CD4-positive, alpha-beta T cell treated with Interleukin-17A for 1 hour (primary cell): ENCODE data around the gene LGALS7.
"Not testable (repeated sequence)": the region's sequence is repeated elsewhere in the genome, so short reads cannot be mapped to it uniquely, and the experiment has no call there.

Source experiments
- DNase-seq: peaks from one replicate; pipeline ENCODE4 v3.0.0-alpha.2; 2020

LGALS7 gene

DNA sequence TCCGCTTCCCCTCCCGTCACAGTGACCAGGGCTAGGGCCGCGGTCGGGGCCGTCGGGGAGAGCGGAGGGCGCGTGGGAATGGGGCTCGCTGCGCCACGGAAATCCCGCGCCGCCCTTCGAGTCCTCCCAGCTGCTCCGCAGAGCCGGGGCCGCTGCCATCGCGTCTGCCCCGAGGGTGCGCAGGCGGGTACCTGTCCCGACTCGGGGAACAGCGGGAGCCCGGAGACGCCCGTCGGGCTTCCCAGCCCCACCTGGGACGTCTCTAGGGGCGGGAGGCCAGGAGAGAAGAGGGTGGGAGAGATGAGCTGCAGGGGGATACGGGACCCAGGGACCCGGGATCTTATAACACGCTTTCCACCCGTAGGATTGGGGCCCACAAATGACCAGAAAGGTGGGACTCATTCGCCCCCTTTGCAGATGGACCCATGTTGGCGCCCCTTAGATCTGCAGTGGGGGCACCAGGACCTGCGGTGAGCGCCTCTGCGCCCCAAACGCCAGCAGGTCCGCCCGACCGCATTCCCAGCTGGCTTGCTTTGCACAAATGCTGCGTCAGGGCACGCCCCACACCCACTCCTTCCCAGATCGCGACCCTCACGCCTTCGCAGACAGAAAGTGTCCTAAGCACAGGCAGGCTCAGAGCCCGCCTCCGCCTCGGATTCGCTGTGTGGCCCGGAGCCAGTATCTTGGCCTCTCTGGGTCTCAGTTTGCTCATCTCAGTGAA is 2.9 kb downstream of the LGALS7 start:
- DNase-seq, result not testable (repeated sequence)

DNA sequence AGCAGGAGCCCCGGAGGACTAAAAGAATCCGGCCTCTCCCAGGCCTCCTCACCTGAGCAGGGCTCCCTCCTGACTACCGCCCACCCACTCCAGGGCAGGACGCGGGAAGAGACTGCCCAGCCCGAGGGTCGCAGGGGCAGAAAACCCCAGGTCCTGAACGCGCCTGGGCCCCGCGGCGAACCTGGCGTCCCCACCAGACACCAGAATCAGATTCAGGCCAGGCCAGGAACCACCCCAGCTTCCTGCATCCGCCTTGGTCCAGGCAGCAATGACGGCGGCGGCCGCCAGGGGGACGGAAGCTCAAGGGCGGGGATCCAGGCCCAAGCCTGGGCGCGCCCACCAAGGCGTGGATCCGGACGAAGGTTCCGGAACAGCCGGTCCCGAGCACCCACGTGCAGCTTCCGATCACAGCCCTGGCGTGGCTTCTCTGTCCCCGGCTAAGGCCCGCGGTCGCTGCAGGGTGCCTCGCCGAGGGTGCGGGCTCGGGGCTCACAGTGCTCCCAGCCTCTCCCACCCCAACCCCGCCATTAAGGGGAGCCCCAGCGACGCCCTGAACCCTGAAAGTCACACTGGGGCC is 3.6 kb downstream of the LGALS7 start:
- DNase-seq, result peak; percentile 89

DNA sequence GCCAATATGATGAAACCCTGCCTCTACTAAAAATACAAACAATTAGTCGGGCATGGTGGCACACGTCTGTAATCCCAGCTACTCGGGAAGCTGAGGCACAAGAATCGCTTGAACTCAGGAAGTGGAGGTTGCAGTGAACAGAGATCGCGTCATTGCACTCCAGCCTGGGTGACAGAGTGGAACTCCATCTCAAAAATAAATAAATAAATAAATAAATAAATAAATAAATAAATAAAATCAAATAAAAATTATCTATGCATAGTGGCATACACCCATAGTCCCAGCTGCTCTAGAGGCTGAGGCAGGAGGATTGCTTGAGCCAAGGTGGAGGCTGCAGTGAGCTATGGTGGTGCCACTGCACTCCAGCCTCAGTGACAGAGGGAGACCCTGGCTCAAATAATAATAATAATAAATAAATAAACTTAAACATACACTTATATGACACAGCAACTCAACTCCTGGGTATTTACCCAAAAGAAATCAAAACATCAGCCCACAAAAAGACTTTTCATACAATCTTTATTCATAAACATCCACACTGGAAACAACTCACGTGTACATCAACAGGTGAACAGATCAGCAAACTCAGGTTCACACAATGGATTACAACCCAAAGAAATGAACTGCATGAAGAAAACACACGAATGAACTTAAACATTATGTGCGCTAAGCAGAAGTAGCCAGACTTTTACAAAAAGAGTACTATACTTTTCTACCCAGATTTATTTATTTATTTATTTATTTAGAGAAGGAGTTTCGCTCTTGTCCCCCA is 6.9 kb downstream of the LGALS7 start:
- DNase-seq, result no peak

DNA sequence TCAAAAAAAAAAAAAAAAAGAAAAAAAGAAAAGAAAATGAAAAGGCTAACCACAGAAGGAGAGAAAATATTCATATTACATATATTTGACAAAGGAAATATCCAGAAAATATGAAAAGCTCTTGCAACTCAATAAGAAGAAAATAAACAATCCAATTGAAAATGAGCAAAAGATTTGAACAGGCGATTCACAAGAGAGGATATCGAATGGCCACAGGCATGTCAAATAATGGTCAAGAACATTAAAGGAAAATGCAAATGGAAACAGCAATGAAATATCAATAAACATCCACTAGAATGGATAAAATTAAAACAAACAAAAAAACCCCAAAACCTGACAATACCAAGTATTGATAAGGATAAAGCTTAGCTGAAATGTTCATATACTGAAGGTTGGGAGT is 8.1 kb downstream of the LGALS7 start:
- no peak for DNase-seq

DNA sequence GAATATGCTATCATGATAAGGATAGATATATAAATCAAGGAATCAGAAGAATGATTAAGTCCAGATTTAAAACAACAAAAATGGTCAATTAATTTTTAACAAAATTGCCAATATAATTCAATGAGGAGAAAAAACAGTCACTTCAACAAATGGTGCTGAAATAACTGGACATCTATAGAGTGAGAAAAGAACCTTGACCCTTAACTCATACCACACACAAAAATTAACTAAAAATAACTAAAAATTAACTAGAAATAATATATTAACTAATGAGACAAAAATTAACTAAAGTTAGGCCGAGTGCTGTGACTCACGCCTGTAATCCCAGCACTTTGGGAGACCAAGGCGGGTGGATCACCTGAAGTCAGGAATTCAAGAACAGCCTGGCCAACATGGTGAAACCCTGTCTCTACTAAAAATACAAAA is 9.5 kb downstream of the LGALS7 start:
- DNase-seq, result no peak

DNA sequence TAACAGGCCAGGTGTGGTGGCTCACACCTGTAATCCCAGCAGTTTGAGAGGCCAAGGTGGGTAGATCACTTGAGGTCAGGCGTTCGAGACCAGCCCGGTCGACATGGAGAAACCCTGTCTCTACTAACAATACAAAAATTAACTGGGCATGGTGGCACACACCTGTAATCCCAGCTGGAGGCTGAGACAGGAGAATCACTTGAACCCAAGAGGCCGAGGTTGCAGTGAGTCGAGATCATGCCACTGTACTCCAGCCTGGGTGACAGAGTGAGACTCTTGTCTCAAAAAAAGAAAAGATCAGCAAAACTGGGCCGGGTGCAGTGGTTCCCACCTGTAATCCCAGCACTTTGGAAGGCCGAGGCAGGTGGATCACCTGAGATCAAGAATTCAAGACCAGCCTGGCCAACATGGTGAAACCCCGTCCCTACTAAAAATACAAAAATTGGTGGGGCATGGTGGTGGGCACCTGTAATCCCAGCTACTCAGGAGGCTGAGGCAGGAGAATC is 11.4 kb downstream of the LGALS7 start:
- not testable (repeated sequence) for DNase-seq

DNA sequence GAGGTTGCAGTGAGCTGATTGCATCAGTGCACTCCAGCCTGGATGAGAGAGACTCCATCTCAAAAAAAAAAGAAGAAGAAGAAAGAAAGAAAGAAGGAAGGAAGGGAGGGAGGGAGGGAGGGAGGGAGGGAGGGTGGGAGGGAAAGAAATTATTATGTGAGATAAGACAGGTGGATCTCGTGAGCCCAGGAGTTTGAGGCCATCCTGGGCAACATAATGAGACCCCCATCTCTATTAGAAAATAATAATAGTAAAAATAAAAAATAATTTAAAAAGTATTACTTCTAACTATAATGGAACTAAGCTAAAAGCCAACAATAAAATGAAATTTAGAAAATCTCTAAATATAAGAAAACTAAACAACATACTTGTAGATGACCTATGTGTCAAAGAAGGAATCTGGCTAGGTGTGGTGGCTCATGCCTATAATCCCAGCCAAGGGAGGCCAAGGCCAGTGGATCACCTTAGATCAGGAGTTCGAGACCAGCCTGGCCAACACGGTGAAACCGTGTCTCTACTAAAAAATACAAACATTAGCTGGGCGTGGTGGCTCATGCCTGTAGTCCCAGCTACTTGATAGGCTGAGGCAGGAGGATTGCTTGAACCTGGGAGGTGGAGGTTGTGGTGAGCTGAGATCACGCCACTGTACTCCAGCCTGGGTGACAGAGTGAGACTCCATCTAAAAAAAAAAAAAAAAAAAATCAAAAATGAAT is 12.4 kb downstream of the LGALS7 start:
- not testable (repeated sequence) for DNase-seq

DNA sequence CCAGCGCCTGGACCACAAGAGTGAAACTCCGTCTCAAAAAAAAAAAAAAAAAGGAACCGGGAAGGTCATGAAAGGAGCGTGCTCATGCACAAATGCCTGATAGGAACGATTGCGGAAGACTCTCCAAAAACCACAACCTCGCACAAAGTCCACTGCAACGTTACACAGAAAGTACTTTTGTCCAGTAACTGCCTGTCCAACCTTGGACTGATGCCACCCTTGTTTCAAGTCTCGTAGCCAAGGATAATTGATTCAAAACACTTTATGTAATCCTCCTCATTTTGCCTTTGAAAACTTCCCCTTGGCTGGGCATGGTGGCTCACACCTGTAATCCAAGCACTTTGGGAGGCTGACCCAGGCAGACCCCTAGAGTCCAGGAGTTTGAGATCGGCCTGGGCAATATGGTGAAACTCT is 13.7 kb downstream of the LGALS7 start:
- DNase-seq, result no peak

DNA sequence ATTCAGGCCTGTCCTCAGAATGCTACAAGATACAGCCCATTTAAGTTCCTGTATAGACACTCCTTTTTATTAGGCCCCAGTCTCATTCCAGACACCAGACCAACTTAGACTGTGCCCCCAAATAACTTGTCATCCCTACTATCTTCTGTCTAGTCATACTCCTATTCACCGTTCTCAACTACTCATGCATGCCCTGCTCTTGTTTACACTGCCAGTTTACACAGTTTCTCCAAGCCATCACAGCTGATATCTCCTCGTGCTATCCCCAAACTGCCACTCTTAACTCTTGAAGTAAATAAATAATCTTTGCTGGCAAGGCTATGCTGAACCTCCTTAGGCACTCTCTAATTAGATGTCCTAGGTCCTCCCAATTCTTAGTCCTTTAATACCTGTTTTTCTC is 19.1 kb downstream of the LGALS7 start:
- DNase-seq, result not testable (repeated sequence)

DNA sequence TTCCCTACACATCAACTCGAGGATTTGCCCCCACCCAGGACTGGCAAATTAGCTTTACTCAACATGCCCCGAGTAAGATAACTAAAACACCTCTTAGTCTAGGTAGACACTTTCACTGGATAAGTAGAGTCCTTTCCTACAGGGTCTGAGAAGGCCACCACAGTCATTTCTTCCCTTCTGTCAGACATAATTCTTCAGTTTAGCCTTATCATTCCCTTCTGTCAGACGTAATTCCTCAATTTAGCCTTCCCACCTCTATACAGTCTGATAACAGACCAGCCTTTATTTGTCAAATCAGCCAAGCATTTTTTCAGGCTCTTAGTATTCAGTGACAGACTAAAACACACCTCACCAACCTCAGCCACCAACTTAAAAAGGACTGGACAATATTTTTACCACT is 19.5 kb downstream of the LGALS7 start:
- DNase-seq, result not testable (repeated sequence)

DNA sequence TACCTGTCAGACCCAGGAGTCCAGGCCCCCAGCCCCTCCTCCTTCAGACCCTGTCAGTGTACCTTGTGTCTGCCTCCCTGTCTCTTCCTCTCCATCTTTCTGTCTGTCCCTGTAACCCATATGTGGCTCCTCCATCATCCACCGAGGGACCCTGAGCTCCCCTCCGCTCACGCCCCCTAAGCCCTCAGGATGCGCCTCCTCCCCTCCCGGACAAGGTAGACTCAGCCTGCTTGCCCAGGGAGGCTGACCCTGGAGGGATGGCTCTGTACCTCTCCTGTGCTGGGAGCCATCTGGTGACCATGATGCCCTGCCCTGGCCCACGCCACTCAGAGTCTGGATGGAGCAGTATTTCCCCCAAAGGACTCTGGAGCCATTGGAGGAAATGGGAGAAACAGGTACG is 28.0 kb downstream of the LGALS7 start:
- no peak for DNase-seq

DNA sequence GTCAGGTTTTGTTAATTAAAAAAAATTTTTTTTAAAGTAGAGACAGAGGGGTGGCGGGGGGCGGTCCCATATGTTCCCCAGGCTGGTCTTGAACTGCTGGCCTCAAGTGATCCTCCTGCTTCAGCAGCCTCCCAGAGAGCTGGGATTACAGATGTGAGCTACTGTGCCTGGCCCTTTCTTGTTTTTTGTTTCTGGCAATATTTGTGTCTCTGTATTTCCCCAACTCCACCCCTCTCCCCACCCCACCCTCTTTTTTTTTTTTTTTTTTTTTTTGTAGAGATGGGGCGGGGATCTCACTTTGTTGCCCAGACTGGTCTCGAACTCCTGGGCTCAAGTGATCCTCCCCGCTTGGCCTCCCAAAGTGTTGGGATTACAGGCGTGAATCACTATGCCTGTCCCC is 28.4 kb downstream of the LGALS7 start:
- no peak for DNase-seq

DNA sequence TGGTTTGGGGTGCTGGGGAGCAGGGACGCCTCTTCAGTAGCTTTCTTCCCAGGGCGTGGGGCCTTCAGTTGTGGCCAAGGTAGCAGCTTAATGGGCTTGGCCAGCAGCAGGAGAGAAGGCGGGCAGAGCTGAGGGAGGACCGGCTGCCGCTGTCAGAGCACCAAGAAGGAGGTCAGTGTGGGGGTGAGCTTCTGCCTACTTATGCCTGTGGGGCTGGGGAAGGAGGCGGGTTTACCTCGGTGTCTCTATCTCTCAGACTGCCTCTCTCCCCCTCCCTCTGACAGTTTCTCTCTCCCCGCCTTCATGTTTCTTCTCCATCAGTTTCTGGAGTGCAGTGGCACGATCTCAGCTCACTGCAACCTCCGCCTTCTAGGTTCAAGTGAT is 29.0 kb downstream of the LGALS7 start, which contains the start of gene CAPN12:
CAPN12 (minus strand) TSS at position 177 of the 384 bp plus-strand sequence. CDS start 309 bp downstream, outside the sequence.
- DNase-seq, result no peak

DNA sequence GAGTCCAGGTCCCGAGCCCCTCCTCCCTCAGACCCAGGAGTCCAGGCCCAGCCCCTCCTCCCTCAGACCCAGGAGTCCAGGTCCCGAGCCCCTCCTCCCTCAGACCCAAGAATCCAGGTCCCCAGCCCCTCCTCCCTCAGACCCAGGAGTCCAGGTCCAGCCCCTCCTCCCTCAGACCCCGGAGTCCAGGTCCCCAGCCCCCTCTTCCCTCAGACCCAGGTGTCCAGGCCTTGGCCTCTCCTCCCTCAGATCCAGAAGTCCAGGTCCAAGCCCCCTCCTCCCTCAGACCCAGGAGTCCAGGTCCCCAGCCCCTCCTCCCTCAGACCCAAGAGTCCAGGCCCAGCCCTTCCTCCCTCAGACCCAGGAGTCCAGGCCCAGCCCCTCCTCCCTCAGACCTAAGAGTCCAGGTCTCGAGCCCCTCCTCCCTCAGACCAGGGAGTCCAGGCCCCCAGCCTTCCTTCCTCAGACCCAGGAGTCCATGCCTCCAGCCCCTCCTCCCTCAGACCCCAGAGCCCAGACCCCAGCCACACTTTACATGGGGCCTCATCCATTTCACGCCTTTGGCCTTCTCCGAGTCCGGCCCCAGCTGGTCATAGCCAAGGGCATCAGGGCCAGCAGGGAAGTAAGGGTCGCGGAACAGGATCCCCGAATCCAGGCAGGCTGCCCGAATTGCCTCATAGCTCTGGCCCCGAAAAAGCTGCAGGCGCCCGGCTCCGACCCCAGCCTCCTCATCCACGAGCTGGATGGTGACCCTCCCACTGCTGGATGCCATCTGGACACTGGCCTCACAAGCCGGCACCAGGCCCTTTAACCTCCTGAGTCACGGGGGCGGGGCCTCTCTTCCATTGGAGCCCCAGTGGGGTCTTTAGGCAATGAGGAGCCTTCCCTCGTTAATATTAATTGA is 29.7 kb downstream of the LGALS7 start:
- DNase-seq, result no peak

DNA sequence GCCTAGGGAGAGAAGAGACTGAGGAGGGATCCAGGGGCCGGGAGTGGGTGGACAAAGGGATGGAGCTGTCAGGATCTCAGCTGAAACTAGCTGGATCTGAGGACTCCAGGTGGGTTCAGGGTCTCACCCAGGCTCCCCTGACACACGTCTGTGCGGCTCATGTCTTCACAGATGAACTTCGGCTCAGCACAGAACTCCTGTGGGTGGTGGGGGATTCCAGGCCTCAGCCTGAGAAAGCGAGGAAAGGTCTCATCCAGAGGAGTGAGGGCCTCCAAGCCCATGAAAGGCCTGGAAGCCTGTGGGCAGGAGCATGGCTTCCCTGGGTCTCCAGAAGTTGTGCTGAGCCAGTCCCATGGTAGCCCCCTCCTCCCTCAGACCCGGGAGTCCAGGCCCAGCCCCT is 30.4 kb downstream of the LGALS7 start:
- DNase-seq, result no peak

DNA sequence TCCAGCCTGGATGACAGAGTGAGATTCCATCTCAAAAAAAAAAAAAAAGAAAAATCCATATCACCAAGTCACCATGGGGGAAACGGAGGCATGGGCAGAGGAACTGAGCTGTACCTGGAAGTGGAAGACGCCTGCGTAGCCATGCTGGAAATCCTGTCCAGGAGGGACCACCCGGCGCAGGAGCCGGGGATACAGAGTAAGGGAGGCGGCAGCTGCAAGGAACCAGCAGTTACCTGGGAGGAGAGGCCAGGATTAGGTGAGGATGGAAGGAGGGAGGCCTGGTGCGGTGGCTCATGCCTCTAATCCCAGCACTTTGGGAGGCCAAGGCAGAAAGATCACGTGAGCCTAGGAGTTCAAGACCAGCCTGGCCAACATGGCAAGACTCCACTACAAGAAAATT is 31.0 kb downstream of the LGALS7 start:
- DNase-seq, result no peak

DNA sequence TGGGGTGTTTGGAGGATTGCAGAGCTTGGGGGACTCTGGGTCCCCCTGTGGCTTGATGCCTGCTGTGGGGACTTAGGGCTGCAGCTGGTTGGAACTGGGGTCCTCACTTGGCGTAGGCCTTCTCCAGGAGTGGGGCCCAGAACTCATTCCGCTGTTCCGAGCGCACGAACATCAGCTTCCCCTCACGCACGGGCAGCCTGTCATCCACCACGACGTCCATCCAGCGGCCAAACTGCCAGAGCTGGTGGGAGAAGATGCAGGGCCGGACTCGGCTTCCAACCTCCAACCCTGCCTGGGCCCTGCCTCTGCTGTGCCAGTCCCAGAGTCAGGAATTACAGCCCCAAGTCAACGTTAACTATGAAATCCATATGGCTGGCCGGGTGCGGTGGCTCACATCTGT is 31.6 kb downstream of the LGALS7 start:
- DNase-seq, result no peak

DNA sequence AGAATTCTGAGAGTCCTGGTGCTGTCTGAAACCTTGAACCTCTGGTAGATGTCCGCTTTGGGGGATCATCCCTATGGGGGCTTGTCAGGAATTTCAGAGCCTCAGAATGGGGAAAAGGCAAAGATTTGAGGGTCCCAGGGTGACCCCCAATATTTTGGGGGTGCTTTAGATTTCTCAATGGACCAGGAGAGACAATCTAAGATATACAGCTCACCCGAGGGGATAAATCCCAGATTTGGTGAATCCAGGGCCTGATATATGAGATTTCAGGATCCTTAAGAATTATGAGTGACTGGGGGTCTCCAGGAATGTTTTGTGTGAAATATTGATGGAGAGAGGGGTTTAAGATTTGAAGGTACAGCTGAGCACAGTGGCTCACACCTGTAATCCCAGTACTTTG is 32.4 kb downstream of the LGALS7 start:
- no peak for DNase-seq

DNA sequence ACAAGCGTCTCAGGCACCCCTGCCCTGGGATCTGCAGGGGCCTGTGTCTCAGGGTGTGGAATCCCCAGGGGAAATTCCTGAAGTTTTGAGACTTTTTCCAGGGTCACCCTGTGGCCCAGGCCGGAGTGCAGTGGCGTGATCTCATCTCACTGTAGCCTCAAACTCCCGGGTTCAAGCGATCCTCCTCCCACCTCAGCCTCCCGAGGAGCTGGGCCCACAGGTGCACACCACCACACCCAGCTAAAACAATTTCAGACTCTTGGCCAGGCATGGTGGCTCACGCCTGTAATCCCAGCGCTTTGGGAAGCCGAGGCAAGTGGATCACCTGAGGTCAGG is 33.1 kb downstream of the LGALS7 start:
- no peak for DNase-seq

DNA sequence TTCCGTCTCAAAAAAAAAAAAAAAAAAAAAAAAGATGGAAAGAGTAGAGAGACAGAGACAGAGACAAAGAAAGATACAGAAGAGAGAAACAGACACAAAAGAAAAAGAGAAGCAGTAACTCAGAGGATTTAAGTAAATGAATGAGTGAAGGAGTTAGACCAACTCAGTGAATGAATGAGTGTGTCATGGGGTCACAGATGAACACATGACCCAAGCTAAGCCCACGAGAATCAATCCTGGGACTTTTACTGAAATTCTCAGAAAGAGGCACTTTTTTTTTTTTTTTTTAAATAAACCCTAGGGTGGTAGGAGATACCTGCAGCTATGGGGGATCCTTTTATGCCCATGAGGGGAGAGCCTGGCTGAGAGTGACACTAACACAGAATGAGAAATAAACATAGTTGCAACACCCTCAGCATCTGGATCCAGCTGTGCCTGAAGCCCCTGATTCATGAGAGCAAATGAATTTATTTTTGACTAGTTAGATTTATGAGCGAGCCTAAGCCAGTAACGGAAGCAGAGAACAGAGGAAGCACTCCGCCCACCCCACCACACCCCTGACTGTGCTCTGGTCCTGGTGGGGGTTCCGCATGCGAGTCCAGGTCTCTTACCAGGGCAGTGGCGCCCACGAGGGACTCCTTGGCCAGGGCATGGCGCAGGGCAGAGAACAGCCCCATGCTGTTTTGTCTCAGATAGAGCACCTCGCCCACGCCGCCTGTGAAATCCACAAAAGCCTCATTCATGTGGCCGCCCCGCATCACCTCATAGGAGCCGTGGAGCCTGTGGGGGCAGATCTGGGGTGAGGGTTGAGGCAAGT is 33.7 kb downstream of the LGALS7 start:
- peak; percentile 24 for DNase-seq
